T-cell (primary cell): ENCODE measurements around the gene EXT2. TPM values are rescaled to one million over a fixed set of nuclear protein-coding genes. Genes with fewer than 3 reads are reported as not detected.

Experiments used
- ATAC-seq, 4 experiments: fragments of 200-7000 bp in 3 of 4; fragments of 150-1000 bp in 1 of 4; cut with Tn5 transposase; replicated peaks in 1 of 4; 1 replicate in 3 of 4; 2 replicates in 1 of 4; pipeline ENCODE4 v1.10.0; 2021; ENCODE audit warnings: moderate library complexity in 3 of 4, mild to moderate bottlenecking in 2 of 4, moderate number of reproducible peaks in 1 of 4
- CTCF ChIA-PET, 2 donors: fragments of 300-600 bp; sonication (Branson Sonifier 250); formaldehyde crosslinking; loops; one replicate each; lab custom pipeline; 2022; ENCODE audit warnings: antibody characterized with exemption in 2 of 2; lab: Charles Lee
- POLR2A ChIA-PET, 2 donors: fragments of 300-600 bp; sonication (Branson Sonifier 250); formaldehyde crosslinking; loops; one replicate each; lab custom pipeline; 2022; ENCODE audit warnings: antibody characterized with exemption in 2 of 2; lab: Charles Lee
- DNase-seq, 35 experiments: peaks; one replicate each; pipeline versions ENCODE4 v3.0.0 to v3.0.0-alpha.2; 2013 to 2023
- H3K27ac ChIP-seq: one replicate; pipeline ENCODE4 v1.5.1; 2013; ENCODE audit warnings: low read length
- H3K27me3 ChIP-seq, 2 experiments: replicated peaks in 1 of 2; 1 replicate in 1 of 2; 2 replicates in 1 of 2; pipeline versions ENCODE4 v1.6.1 to v1.7.0; 2013; ENCODE audit warnings: low read length in 1 of 2, mixed read lengths in 1 of 2; ENCODE audit not compliant: control insufficient read depth in 2 of 2, insufficient read depth in 2 of 2; ENCODE audit errors: extremely low read depth in 1 of 2
- H3K36me3 ChIP-seq, 2 donors: 1 replicate in 1 of 2; 2 replicates in 1 of 2; pipeline versions ENCODE4 v1.6.1 to v1.7.0; 2013; ENCODE audit warnings: low read length in 1 of 2; ENCODE audit not compliant: control insufficient read depth in 2 of 2, insufficient read depth in 1 of 2; ENCODE audit errors: extremely low read depth in 1 of 2
- H3K4me1 ChIP-seq, 2 experiments: 1 replicate in 1 of 2; 2 replicates in 1 of 2; pipeline versions ENCODE4 v1.6.1 to v1.7.0; 2013; ENCODE audit warnings: low read length in 2 of 2, mixed read lengths in 1 of 2; ENCODE audit not compliant: insufficient read depth in 2 of 2, control insufficient read depth in 1 of 2; ENCODE audit errors: extremely low read depth in 1 of 2
- H3K4me3 ChIP-seq, 2 donors: 1 replicate in 1 of 2; 2 replicates in 1 of 2; pipeline versions ENCODE4 v1.5.1 to v1.7.0; 2013; ENCODE audit warnings: mild to moderate bottlenecking in 2 of 2, low read length in 1 of 2, moderate library complexity in 1 of 2; ENCODE audit not compliant: control insufficient read depth in 1 of 2; ENCODE audit errors: extremely low read depth in 1 of 2
- H3K9me3 ChIP-seq: 2 replicates; pipeline ENCODE4 v1.7.0; 2013
- H3K27ac Mint-ChIP-seq, 2 donors: one replicate each; pipeline ENCODE4 v1.8.0; 2020 to 2021; ENCODE audit warnings: mild to moderate bottlenecking in 2 of 2, mixed read lengths in 2 of 2
- H3K27me3 Mint-ChIP-seq, 2 donors: one replicate each; pipeline ENCODE4 v1.8.0; 2021 to 2022; ENCODE audit warnings: mixed read lengths in 2 of 2
- H3K36me3 Mint-ChIP-seq: one replicate; pipeline ENCODE4 v1.8.0; 2021; ENCODE audit warnings: mixed read lengths
- H3K4me1 Mint-ChIP-seq, 3 donors: one replicate each; pipeline ENCODE4 v1.8.0; 2020 to 2022; ENCODE audit warnings: mixed read lengths in 3 of 3, mild to moderate bottlenecking in 1 of 3
- H3K4me3 Mint-ChIP-seq, 3 donors: one replicate each; pipeline ENCODE4 v1.8.0; 2020 to 2022; ENCODE audit warnings: mild to moderate bottlenecking in 3 of 3, mixed read lengths in 3 of 3, moderate library complexity in 3 of 3
- H3K9me3 Mint-ChIP-seq, 3 donors: one replicate each; pipeline ENCODE4 v1.8.0; 2020 to 2022; ENCODE audit warnings: mixed read lengths in 3 of 3
- WGBS: methylation state at CpG from one replicate; pipeline ENCODE4 v1.1.5; 2013; ENCODE audit warnings: missing lambda C conversion rate; ENCODE audit not compliant: insufficient coverage; 5-methylcytosine and 5-hydroxymethylcytosine counted together
- total RNA-seq, 35 experiments: library from RNA in 6 of 35; stranded (reverse) in 6 of 35; fragments of 120-200 nt in 1 of 35; gene quantifications; one replicate each; pipeline versions ENCODE4 v1.2.1 to v1.2.4 and lab custom pipeline; 2013 to 2026

The EXT2 gene
- total RNA-seq, 5 donors from 2014 or later (not counting 1 experiment from before 2014, with no cell fraction given) = 24.8 to 30.5 (median 26.6) TPM

DNA sequence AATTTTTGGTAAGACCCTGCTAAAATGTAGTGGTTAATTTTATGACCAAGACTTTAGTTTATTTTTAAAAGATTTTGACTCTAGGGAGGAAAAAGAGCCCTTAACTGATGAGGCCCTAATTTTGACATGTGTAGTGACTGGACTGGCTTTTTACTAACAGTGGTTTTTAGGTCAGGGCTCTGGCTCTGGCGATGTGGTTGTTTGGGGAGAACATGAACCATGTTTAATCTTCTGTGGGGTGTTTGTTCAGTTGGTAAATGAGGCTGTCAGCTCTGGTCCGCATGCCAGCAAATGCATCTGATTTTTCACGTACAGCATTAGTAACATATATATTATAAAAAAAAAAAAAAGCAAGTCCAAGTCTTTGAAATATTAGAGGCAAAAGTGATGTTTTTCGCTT lies 104.3 kb downstream of the EXT2 start:
- Histone ChIP-seq H3K27ac (no peak overlapping the region), H3K4me3 (no peak overlapping the region), H3K27me3 (no peaks in the 10 kb centered on the region), H3K9me3 (no peaks in the 10 kb centered on the region), H3K4me1 (no peaks in the 10 kb centered on the region), H3K36me3 (peaks cover 0 to 38% of the 10 kb centered on the region in 2 donors)
- CTCF ChIA-PET = interaction anchor here in 1 of 2 donors (0.6 to 0.7 kb wide), 2 partner anchors 11 to 33 kb away, joined by 3 to 4 read pairs; no protein-coding TSS in a partner anchor
- Mint-ChIP-seq H3K36me3 (peaks cover 80% of the 10 kb centered on the region), H3K4me1 (no peaks in the 10 kb centered on the region), H3K9me3 (peaks cover 0 to 2% (median 0%) of the 10 kb centered on the region in 3 donors), H3K4me3 (no peak overlapping the region), H3K27ac (no peak overlapping the region), H3K27me3 (no peaks in the 10 kb centered on the region)
- no peak for DNase-seq
- no peak for ATAC-seq
- POLR2A ChIA-PET = no interaction called here
- WGBS = no CpG with 5 or more reads among the region's 4 CpGs

- no peaks in the 10 kb centered on the region for H3K4me1 Mint-ChIP-seq
- H3K9me3 ChIP-seq = no peaks in the 10 kb centered on the region
- H3K9me3 Mint-ChIP-seq = no peaks in the 10 kb centered on the region
- no peaks in the 10 kb centered on the region for H3K27me3 Mint-ChIP-seq
- POLR2A ChIA-PET = no interaction called here
- no peak for DNase-seq
- H3K27me3 ChIP-seq = no peaks in the 10 kb centered on the region
- H3K27ac ChIP-seq = no peak overlapping the region
- no peaks in the 10 kb centered on the region for H3K4me1 ChIP-seq
- H3K36me3 ChIP-seq = peaks cover 0 to 29% of the 10 kb centered on the region in 2 donors
- H3K36me3 Mint-ChIP-seq = peaks cover 87% of the 10 kb centered on the region
- CTCF ChIA-PET = no interaction called here
- H3K4me3 ChIP-seq = no peak overlapping the region
- no peak overlapping the region for H3K27ac Mint-ChIP-seq
- ATAC-seq = no peak
- no peak overlapping the region for H3K4me3 Mint-ChIP-seq
- WGBS = 90% methylated on average over 2 of the region's 3 CpGs
Observed at GRCh38 chr11:44203270-44204043, 108.0 kb downstream of the EXT2 start.

DNA sequence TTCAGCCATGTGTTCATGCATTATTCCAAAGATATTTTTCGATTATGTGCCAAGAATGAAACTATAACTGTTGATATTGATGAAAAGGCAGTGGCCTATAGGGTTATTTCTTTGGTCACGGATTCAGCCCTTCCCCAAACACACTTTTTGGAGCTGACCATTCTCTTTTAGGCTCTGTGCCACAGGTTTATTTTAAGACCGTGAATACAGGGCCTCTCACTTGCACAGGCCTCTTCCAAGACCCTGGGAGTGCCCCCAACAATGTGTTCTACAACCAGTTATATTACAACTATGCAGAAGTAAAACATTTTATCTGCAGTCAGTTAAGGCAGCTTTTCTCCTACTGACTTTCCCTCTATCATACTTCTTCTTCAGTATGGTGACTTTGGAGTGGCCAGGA lies 109.9 kb downstream of the EXT2 start:
- no peak for ATAC-seq
- WGBS = 100% methylated on average over 1 of the region's 3 CpGs
- no peak for DNase-seq
- no peaks in the 10 kb centered on the region for H3K27me3 Mint-ChIP-seq
- peaks cover 0 to 29% of the 10 kb centered on the region in 2 donors for H3K36me3 ChIP-seq
- peaks cover 0 to 7% (median 3%) of the 10 kb centered on the region in 3 donors for H3K9me3 Mint-ChIP-seq
- H3K4me1 Mint-ChIP-seq = no peaks in the 10 kb centered on the region
- ChIA-PET POLR2A (no interaction called here), CTCF (no interaction called here)
- H3K27ac Mint-ChIP-seq = no peak overlapping the region
- H3K27ac ChIP-seq = no peak overlapping the region
- H3K27me3 ChIP-seq = no peaks in the 10 kb centered on the region
- H3K4me3 Mint-ChIP-seq = no peak overlapping the region
- no peaks in the 10 kb centered on the region for H3K4me1 ChIP-seq
- no peak overlapping the region for H3K4me3 ChIP-seq
- no peaks in the 10 kb centered on the region for H3K9me3 ChIP-seq
- peaks cover 88% of the 10 kb centered on the region for H3K36me3 Mint-ChIP-seq

- POLR2A ChIA-PET = no interaction called here
- no CpG with 5 or more reads among the region's 2 CpGs for WGBS
Observed at GRCh38 chr11:44205836-44206235, 110.4 kb downstream of the EXT2 start.

GRCh38 chr11:44207292-44207691 lies 111.8 kb downstream of the EXT2 start:
- Histone ChIP-seq H3K27ac (no peak overlapping the region), H3K27me3 (no peaks in the 10 kb centered on the region), H3K36me3 (peaks cover 0 to 18% of the 10 kb centered on the region in 2 donors), H3K4me3 (no peak overlapping the region), H3K4me1 (no peaks in the 10 kb centered on the region), H3K9me3 (no peaks in the 10 kb centered on the region)
- WGBS = 100% methylated on average over 4 of the region's 7 CpGs
- ChIA-PET POLR2A (no interaction called here), CTCF (no interaction called here)
- Mint-ChIP-seq H3K4me3 (no peak overlapping the region), H3K9me3 (peaks cover 6 to 23% (median 15%) of the 10 kb centered on the region in 3 donors), H3K4me1 (no peaks in the 10 kb centered on the region), H3K27ac (no peak overlapping the region), H3K36me3 (peaks cover 84% of the 10 kb centered on the region), H3K27me3 (no peaks in the 10 kb centered on the region)
- ATAC-seq = no peak
- no peak for DNase-seq

More at GRCh38 chr11:44205836-44206235, 110.4 kb downstream of the EXT2 start:
- Histone ChIP-seq H3K4me1 (no peaks in the 10 kb centered on the region), H3K27me3 (no peaks in the 10 kb centered on the region), H3K36me3 (peaks cover 0 to 25% of the 10 kb centered on the region in 2 donors), H3K27ac (no peak overlapping the region), H3K4me3 (no peak overlapping the region), H3K9me3 (no peaks in the 10 kb centered on the region)
- H3K4me3 Mint-ChIP-seq = no peak overlapping the region
- CTCF ChIA-PET = no interaction called here
- ATAC-seq (no peak), DNase-seq (no peak)
- H3K36me3 Mint-ChIP-seq = peaks cover 88% of the 10 kb centered on the region
- H3K27ac Mint-ChIP-seq = no peak overlapping the region
- no peaks in the 10 kb centered on the region for H3K4me1 Mint-ChIP-seq
- H3K9me3 Mint-ChIP-seq = peaks cover 0 to 12% (median 7%) of the 10 kb centered on the region in 3 donors
- H3K27me3 Mint-ChIP-seq = no peaks in the 10 kb centered on the region

GRCh38 chr11:44208976-44209603 lies 113.6 kb downstream of the EXT2 start:
- peaks cover 85% of the 10 kb centered on the region for H3K36me3 Mint-ChIP-seq
- Histone ChIP-seq H3K27ac (no peak overlapping the region), H3K27me3 (no peaks in the 10 kb centered on the region), H3K36me3 (peaks cover 0 to 18% of the 10 kb centered on the region in 2 donors), H3K4me3 (no peak overlapping the region), H3K4me1 (no peaks in the 10 kb centered on the region), H3K9me3 (no peaks in the 10 kb centered on the region)
- ChIA-PET CTCF (no interaction called here), POLR2A (no interaction called here)
- no peaks in the 10 kb centered on the region for H3K4me1 Mint-ChIP-seq
- WGBS = no CpG with 5 or more reads among the region's 2 CpGs
- no peak overlapping the region for H3K4me3 Mint-ChIP-seq
- no peak for ATAC-seq
- DNase-seq = no peak
- H3K27me3 Mint-ChIP-seq = no peaks in the 10 kb centered on the region
- H3K9me3 Mint-ChIP-seq = peaks cover 6 to 23% (median 15%) of the 10 kb centered on the region in 3 donors
- no peak overlapping the region for H3K27ac Mint-ChIP-seq
